A673 (cell line): Measurements from ENCODE around the gene MAPKAPK2. TPM values are rescaled to one million over a fixed set of nuclear protein-coding genes. Genes with fewer than 3 reads are reported as not detected.

ENCODE experiments used
- BruUV-seq: library from RNA; stranded (reverse); fragments of 400-500 nt; replicated peaks from 2 replicates; lab custom pipeline; 2021; lab: Mats Ljungman, UMichigan
- CTCF ChIA-PET: fragments of 300-600 bp; sonication (Branson Sonifier 250); formaldehyde crosslinking; loops from one replicate; lab custom pipeline; 2022; ENCODE audit warnings: antibody characterized with exemption; lab: Charles Lee
- POLR2A ChIA-PET: fragments of 300-600 bp; sonication (Branson Sonifier 250); formaldehyde crosslinking; loops from one replicate; lab custom pipeline; 2022; ENCODE audit warnings: antibody characterized with exemption; ENCODE audit not compliant: low non-redundant PET; lab: Charles Lee
- DNase-seq: peaks from one replicate; pipeline ENCODE4 v3.0.0-alpha.2; 2015; ENCODE audit warnings: low spot score
- H3K27ac ChIP-seq: fragments of 200-600 bp; sonication (generic); 2 replicates; pipeline ENCODE4 v1.5.1; 2016; ENCODE audit warnings: mixed run types, low read depth, mild to moderate bottlenecking, mixed read lengths, antibody characterized with exemption, low read length; ENCODE audit not compliant: poor library complexity, severe bottlenecking
- H3K27me3 ChIP-seq: fragments of 200-600 bp; sonication (generic); replicated peaks from 2 replicates; pipeline ENCODE4 v1.6.1; 2017; ENCODE audit warnings: mixed run types, low read depth, mild to moderate bottlenecking, mixed read lengths, antibody characterized with exemption, low read length; ENCODE audit not compliant: insufficient read depth, poor library complexity
- H3K36me3 ChIP-seq: fragments of 200-600 bp; sonication (generic); 2 replicates; pipeline ENCODE4 v1.6.1; 2016; ENCODE audit warnings: mixed run types, mild to moderate bottlenecking, mixed read lengths, antibody characterized with exemption, low read length; ENCODE audit not compliant: insufficient read depth, poor library complexity, severe bottlenecking
- H3K4me1 ChIP-seq: fragments of 200-600 bp; sonication (generic); 2 replicates; pipeline ENCODE4 v1.6.1; 2017; ENCODE audit warnings: mixed run types, mild to moderate bottlenecking, mixed read lengths, antibody characterized with exemption, low read length; ENCODE audit not compliant: insufficient read depth, poor library complexity, severe bottlenecking
- H3K4me3 ChIP-seq: fragments of 200-600 bp; sonication (generic); 2 replicates; pipeline ENCODE4 v1.5.1; 2016; ENCODE audit warnings: low read depth, mixed run types, mild to moderate bottlenecking, mixed read lengths, low read length; ENCODE audit not compliant: poor library complexity, severe bottlenecking
- H3K9me3 ChIP-seq: fragments of 200-600 bp; sonication (generic); 2 replicates; pipeline ENCODE4 v1.6.1; 2016; ENCODE audit warnings: mixed run types, low read depth, mild to moderate bottlenecking, mixed read lengths, antibody characterized with exemption, low read length; ENCODE audit not compliant: poor library complexity, severe bottlenecking
- EZH2 ChIP-seq: fragments of 200-600 bp; sonication (generic); IDR thresholded peaks from 2 replicates; pipeline ENCODE4 v1.6.1; 2017; ENCODE audit warnings: borderline replicate concordance, low read depth, mild to moderate bottlenecking, mixed read lengths, antibody characterized with exemption, low read length; ENCODE audit not compliant: poor library complexity, severe bottlenecking
- intact Hi-C: fragments of 100-400 bp; cut with micrococcal nuclease; formaldehyde crosslinking; loops from one replicate; pipeline ENCODE4 v1.10.0; 2022; ENCODE audit not compliant: unreplicated experiment
- total RNA-seq: library from RNA; stranded (reverse); gene quantifications from 2 replicates; pipeline ENCODE4 v1.2.3, GENCODE V29; 2021
- TF ChIP-seq, protein P1 (sequence below): fragments of 300-800, 200-600 bp; sonication (generic); conservative IDR thresholded peaks from 2 replicates; pipeline ENCODE4 v1.5.1; 2017; ENCODE audit warnings: low read depth, mild to moderate bottlenecking, antibody characterized with exemption, low read length, moderate library complexity, mixed read lengths

The MAPKAPK2 gene
- total RNA-seq, 1 experiment from 2014 or later, result 39.2 TPM

DNA sequence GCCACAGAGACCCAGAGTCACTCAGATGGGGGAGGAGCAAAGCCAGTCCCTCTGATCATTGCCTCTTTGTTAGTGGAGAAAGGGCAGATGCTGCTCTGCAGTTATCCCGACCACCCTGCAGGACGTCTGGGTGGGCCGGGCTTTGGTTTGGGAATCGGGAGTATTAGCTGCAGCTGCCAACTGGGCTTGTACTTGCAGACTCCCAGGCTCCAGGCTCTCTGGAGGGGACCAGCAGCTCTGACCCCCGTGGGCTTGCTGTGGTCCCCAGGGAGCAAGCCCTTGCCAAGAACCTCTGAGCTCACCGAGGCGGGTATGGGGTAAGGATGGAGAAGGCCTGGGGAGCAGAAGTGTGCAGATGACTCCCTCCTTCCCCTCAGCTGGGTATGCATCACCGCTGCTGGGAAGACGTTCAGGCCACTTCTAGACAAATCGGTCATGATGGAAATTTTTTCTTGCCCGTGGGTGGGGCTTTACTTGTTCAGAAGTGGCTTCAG, 21.6 kb downstream of the MAPKAPK2 start:
- CTCF ChIA-PET, result no interaction called here
- H3K4me1 ChIP-seq, result peaks cover 20% of the 10 kb centered on the region
- H3K4me3 ChIP-seq, result no peak overlapping the region
- H3K9me3 ChIP-seq, result no peaks in the 10 kb centered on the region
- no peaks in the 10 kb centered on the region for H3K27me3 ChIP-seq
- no peak overlapping the region for H3K27ac ChIP-seq
- peak; percentile 34 for DNase-seq
- H3K36me3 ChIP-seq, result no peaks in the 10 kb centered on the region
- POLR2A ChIA-PET, result no interaction called here
- no peak for TF ChIP-seq EZH2
- TF ChIP-seq, protein P1, sequence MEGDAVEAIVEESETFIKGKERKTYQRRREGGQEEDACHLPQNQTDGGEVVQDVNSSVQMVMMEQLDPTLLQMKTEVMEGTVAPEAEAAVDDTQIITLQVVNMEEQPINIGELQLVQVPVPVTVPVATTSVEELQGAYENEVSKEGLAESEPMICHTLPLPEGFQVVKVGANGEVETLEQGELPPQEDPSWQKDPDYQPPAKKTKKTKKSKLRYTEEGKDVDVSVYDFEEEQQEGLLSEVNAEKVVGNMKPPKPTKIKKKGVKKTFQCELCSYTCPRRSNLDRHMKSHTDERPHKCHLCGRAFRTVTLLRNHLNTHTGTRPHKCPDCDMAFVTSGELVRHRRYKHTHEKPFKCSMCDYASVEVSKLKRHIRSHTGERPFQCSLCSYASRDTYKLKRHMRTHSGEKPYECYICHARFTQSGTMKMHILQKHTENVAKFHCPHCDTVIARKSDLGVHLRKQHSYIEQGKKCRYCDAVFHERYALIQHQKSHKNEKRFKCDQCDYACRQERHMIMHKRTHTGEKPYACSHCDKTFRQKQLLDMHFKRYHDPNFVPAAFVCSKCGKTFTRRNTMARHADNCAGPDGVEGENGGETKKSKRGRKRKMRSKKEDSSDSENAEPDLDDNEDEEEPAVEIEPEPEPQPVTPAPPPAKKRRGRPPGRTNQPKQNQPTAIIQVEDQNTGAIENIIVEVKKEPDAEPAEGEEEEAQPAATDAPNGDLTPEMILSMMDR, result no peak
- intact Hi-C loops, result no loop called here
- BruUV-seq, result no TSS peak

DNA sequence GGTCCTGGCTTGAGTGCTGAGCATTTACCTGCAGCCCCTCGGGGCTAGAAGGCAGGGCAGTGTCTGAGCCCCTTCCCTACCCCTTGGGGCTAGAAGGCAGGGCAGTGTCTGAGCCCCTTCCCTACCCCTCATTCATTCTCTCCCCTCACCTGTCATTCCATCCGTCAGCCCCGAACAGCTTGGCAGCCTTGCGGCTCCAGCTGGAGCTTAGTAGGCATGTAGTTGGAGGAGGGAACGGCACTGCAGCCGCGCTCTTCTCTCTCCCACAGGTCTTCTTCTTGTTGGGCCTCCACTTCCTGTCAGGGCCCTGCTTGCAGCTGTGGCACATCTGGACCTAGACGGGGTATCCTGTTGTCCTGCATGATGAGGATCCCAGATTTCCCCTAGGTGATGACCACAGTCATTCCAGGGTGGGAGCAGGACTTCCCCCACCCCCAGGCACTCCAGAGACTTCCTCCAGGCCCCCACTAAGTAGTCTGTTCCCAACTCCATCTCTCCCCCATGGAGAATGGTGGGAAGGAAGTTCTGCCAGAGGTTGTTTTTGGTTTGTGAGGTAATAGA, 22.2 kb downstream of the MAPKAPK2 start:
- ChIA-PET CTCF (no interaction called here), POLR2A (no interaction called here)
- DNase-seq, result no peak
- Histone ChIP-seq H3K27me3 (no peaks in the 10 kb centered on the region), H3K4me1 (peaks cover 20% of the 10 kb centered on the region), H3K9me3 (no peaks in the 10 kb centered on the region), H3K4me3 (no peak overlapping the region), H3K27ac (no peak overlapping the region), H3K36me3 (no peaks in the 10 kb centered on the region)
- TF ChIP-seq, protein P1, result no peak
- TF ChIP-seq EZH2, result no peak
- intact Hi-C loops, result no loop called here
- BruUV-seq, result no TSS peak

DNA sequence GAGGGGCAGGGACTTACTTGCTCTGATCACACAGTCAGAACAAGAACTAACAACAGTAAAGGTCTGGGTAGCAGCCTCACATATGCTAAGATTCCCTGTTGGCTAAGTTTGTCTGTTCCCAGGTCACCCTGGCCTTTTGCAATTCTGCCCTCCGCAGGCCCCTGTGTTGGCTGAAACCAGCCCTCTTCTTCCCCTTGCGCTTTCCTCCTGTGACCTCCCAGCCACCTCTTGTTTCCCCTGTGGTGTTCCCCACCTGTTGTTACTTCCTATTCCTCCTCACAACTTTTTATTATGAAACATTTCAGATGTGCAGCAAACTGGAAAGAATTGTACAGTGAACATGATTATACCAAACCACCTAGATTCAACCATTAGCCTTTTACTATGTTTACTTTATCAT, 23.4 kb downstream of the MAPKAPK2 start:
- intact Hi-C loops, result no loop called here
- CTCF ChIA-PET, result no interaction called here
- POLR2A ChIA-PET, result no interaction called here

DNA sequence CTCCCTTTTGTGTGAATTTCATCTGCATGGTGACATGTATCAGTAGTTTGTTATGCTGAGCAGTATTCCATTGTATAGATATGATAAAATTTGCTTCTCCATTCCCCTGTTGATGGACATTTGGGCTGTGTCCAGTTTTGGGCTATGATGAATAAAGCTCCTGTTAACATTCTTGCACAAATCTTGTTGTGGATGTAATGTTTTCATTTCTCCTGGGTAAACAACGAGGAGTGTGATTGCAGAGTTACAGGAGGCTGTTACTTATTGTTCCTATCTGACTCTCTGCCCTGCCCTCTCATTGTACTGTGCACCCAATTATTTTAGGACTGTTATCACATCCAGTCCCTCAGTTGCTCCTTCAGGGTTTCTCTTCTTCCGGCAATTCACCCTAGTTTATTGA, 24.2 kb downstream of the MAPKAPK2 start:
- CTCF ChIA-PET, result no interaction called here
- H3K36me3 ChIP-seq, result no peaks in the 10 kb centered on the region
- peaks cover 20% of the 10 kb centered on the region for H3K4me1 ChIP-seq
- POLR2A ChIA-PET, result no interaction called here
- DNase-seq, result no peak
- no peak overlapping the region for H3K4me3 ChIP-seq
- BruUV-seq, result no TSS peak
- intact Hi-C loops, result no loop called here
- no peak overlapping the region for H3K27ac ChIP-seq
- TF ChIP-seq, protein P1, result no peak
- no peak for TF ChIP-seq EZH2
- H3K27me3 ChIP-seq, result no peaks in the 10 kb centered on the region
- no peaks in the 10 kb centered on the region for H3K9me3 ChIP-seq

More for the DNA sequence above, 23.4 kb downstream of the MAPKAPK2 start:
- no TSS peak for BruUV-seq
- Histone ChIP-seq H3K9me3 (no peaks in the 10 kb centered on the region), H3K36me3 (no peaks in the 10 kb centered on the region), H3K4me1 (peaks cover 20% of the 10 kb centered on the region), H3K27ac (no peak overlapping the region), H3K27me3 (no peaks in the 10 kb centered on the region), H3K4me3 (no peak overlapping the region)
- TF ChIP-seq EZH2, result no peak
- DNase-seq, result no peak
